Activated CD8-positive, alpha-beta memory T cell treated with anti-CD3 and anti-CD28 coated beads, Interleukin-2, amount 50 U/mL, for 48 hours (primary cell): Measurements from ENCODE around the gene PLCD3.

ENCODE experiments used
- DNase-seq: peaks from one replicate; pipeline ENCODE4 v3.0.0-alpha.2; 2020

Gene PLCD3

GRCh38 chr17:45067637-45068036 lies 64.7 kb downstream of the PLCD3 start:
- no peak for DNase-seq

GRCh38 chr17:45063198-45063597 lies 69.1 kb downstream of the PLCD3 start:
- no peak for DNase-seq

- DNase-seq: no peak
Observed at GRCh38 chr17:45061606-45062205, 70.6 kb downstream of the PLCD3 start.

GRCh38 chr17:45060797-45061605 lies 71.3 kb downstream of the PLCD3 start, which contains the start of gene NMT1:
Gene NMT1, plus strand, starts transcription at chr17:45061317. Its CDS starts 13 bp downstream, at chr17:45061330.
- DNase-seq: peak; percentile 95

GRCh38 chr17:45060382-45060796 lies 71.9 kb downstream of the PLCD3 start:
- no peak for DNase-seq
